Measurements from ENCODE around the gene SIM2.

SIM2 gene

DNA sequence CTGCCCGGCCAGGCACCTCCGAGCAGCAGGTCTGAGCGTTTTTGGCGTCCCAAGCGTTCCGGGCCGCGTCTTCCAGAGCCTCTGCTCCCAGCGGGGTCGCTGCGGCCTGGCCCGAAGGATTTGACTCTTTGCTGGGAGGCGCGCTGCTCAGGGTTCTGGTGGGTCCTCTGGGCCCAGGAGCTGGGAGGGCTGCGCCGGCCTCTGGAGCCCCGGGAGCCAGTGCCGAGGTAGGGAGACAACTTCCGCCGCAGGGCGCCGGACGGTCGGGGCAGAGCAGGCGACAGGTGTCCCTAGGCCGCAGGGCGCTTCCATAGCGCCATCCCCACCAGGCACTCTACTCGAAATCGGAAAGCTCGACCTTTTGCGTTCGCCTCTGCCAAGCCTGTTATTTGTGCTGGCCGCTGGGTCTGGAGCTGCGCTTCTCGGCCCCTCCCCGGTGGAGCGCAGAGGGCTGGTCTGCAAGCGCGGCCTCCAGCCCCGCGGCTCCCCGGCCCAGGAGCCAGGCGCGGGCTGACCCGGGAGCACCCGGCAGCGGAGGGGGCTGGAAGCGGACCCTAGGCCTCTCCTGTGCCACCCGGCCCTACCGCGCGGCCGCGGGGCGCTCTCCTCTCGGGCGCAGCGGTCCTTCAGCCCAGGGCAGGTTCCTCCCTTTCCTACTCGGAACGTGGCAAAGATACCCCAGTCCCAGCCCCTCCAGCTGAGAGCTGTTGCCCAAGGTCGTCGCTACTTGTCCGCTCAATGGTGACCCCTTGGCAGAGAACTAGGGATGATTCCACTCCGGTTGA is 2.2 kb downstream of the SIM2 start:
- no peak overlapping the region for H3K4me3 ChIP-seq (ENCODE audit: low read length)
- TF ChIP-seq, protein P1, sequence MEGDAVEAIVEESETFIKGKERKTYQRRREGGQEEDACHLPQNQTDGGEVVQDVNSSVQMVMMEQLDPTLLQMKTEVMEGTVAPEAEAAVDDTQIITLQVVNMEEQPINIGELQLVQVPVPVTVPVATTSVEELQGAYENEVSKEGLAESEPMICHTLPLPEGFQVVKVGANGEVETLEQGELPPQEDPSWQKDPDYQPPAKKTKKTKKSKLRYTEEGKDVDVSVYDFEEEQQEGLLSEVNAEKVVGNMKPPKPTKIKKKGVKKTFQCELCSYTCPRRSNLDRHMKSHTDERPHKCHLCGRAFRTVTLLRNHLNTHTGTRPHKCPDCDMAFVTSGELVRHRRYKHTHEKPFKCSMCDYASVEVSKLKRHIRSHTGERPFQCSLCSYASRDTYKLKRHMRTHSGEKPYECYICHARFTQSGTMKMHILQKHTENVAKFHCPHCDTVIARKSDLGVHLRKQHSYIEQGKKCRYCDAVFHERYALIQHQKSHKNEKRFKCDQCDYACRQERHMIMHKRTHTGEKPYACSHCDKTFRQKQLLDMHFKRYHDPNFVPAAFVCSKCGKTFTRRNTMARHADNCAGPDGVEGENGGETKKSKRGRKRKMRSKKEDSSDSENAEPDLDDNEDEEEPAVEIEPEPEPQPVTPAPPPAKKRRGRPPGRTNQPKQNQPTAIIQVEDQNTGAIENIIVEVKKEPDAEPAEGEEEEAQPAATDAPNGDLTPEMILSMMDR (conservative IDR thresholded peaks at IDR 0.05; ENCODE audit: low read depth, low read length): no peak
- DNase-seq (ENCODE audit: low read depth): no peak

DNA sequence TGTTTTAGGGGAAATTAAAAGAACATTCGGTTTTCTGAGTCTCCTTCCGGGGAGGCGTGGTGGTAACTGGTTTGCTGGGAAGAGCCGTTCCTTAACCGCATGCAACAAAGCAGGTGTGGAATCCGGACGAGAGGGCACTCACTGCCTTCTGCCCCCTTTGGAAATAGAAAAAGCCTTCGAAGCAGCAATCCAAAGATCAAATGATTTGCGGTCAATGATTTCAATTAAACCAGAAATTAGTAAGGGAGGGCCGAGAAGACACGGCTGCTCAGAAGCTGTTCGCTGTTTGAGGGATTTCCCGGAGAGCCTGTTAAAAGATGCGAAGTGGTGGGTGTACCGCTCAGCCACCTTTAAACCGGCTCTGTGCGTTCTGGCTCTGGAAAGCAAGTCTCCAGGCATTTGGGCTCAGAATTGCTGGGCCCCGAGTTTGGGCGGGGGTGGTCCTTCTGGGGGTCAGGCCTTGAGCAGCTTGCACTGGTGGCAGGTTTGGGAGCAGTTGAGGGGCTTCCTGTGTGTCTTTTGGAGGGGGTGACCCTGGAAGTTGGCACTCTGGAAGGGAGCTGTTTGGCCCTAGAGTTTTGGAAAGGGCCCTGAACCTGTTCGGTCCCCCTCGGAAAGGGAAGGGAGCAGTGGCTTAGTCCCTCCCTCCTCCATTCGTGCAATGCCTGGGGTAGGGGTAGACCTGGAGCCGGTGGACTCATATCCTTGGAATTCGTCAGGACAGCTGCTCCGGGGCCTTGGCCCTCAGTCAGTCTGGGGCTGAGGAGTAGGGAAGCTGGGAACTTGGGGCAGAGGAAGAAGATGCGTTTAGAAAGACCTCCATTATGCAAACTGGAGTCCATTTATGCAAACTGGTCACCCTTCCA is 3.1 kb downstream of the SIM2 start:
- DNase-seq (ENCODE audit: low read depth): no peak
- no peak overlapping the region for H3K4me3 ChIP-seq (ENCODE audit: low read length)
- TF ChIP-seq, protein P1 (conservative IDR thresholded peaks at IDR 0.05; ENCODE audit: low read depth, low read length): no peak

DNA sequence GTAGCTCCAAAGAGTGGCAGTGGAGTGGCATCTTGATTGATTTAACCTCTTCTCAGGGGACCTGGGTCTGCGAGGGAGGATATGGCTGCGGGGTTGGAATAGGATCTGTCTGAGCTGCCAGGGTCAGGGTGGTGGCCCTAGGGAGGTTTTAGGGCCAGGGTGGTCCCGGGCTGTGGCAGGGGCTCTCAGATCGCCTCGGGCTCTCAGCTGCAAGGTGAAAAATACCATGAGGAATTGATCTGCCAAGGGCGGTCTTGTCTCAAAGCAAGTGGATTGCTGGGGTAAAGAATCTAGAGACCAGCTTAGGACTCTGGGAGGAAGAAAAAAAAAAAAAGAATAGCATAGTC is 3.7 kb downstream of the SIM2 start:
- no peak for DNase-seq (ENCODE audit: low read depth)
- H3K4me3 ChIP-seq (ENCODE audit: low read length): no peak overlapping the region
- TF ChIP-seq, protein P1 (conservative IDR thresholded peaks at IDR 0.05; ENCODE audit: low read depth, low read length): no peak

DNA sequence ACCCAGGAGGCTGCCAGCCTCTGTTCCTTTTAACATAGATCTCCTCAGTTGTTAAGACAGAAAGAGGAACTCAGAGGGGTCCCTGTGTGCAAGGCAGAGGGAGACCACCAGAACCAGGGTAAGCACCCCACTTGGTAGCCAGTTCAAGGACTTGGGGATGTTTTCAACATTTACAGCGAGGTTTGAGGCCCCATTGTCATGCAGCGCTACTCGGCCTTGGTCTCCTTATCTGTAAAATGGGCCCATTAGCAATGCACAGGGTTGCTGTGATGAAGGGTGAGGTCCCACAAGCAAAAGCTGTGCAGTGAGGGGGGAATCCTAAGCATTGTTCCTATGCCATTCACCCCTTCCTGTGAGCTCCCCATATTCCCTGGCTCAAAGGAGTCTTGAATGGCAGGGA is 4.2 kb downstream of the SIM2 start:
- TF ChIP-seq, protein P1 (conservative IDR thresholded peaks at IDR 0.05; ENCODE audit: low read depth, low read length): no peak
- H3K4me3 ChIP-seq (ENCODE audit: low read length): no peak overlapping the region
- DNase-seq (ENCODE audit: low read depth): no peak

DNA sequence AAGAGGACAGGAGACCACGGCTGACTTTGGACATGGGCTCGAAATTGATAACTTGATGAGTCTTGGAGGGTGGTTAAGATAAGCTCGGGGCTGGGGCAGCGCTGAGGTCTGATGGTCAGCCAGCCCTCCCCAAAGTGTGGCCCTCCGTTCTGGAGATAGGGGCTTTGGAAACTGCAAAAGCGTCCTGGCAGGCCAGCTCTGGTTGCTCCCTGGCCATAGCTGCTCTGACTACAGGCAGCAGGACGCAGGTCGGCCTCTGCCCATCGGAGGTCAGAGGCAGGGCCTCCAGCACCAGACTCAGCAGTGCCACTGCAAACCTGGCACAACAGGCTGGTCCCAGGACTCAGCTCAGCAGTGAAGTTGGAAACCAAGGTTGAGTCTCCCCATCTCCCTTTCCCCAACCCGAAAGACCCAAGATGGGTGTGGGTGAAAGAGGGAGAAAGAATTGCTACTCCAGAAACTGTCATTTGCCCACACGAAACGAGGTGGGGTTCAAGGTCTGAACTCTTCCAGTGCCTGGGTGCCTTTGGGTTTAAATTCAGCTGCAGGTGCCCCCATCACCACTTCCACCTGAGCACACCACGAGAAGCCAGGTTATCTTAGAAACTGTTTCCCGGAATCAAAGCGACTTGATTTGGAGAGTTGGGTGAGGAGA is 4.8 kb downstream of the SIM2 start:
- DNase-seq (ENCODE audit: low read depth): no peak
- H3K4me3 ChIP-seq (ENCODE audit: low read length): no peak overlapping the region
- TF ChIP-seq, protein P1 (conservative IDR thresholded peaks at IDR 0.05; ENCODE audit: low read depth, low read length): no peak

DNA sequence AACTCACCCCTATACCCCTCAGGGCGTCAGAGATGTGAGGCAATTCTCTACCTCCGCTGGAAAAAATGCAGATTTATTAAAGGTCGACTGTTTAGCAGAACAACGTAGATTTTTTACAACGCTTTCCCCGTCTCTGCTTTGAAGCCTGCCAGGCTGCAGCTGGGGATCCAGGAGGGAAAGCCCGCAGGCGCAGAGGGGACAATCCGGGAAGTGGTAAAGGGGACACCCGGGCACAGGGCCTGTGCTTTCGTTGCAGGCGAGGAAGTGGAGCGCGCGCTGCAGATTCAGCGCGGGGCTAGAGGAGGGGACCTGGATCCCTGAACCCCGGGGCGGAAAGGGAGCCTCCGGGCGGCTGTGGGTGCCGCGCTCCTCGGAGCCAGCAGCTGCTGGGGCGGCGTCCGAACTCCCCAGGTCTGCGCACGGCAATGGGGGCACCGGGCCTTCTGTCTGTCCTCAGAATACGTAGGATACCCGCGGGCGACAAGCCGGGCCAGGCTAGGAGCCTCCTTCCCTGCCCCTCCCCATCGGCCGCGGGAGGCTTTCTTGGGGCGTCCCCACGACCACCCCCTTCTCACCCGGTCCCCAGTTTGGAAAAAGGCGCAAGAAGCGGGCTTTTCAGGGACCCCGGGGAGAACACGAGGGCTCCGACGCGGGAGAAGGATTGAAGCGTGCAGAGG is 5.5 kb downstream of the SIM2 start:
- H3K4me3 ChIP-seq (ENCODE audit: low read length): no peak overlapping the region
- TF ChIP-seq, protein P1 (conservative IDR thresholded peaks at IDR 0.05; ENCODE audit: low read depth, low read length): no peak
- no peak for DNase-seq (ENCODE audit: low read depth)

Data from retinal pigment epithelial cell (primary cell).